ENCODE results near the gene RBCK1.
A peak's percentile ranks its signal among the peaks of the same experiment; 100 is the strongest.

- TF ChIP-seq SMARCA5 (IDR thresholded peaks at IDR 0.05) (no peak), CTCF (IDR thresholded peaks at IDR 0.05 in 2 of 3, conservative IDR thresholded peaks at IDR 0.05 in 1 of 3; ENCODE audit: insufficient read depth in 2 of 3, low read depth in 1 of 3, low read length in 3 of 3) (peak; percentile 77 to 98 (median 92)), ZFP30 (CRISPR knock-in tag; IDR thresholded peaks at IDR 0.05; ENCODE audit: borderline replicate concordance) (no peak), FOS (IDR thresholded peaks at IDR 0.05; ENCODE audit: extremely low read depth, insufficient read length) (no peak), POLR2AphosphoS2 (IDR thresholded peaks at IDR 0.05; ENCODE audit: low read length) (no peak), ATF4 (CRISPR knock-in tag; IDR thresholded peaks at IDR 0.05) (no peak), EWSR1 (IDR thresholded peaks at IDR 0.05; ENCODE audit: borderline replicate concordance, low read depth, partially characterized antibody) (no peak), KDM2B (CRISPR knock-in tag; IDR thresholded peaks at IDR 0.05) (no peak), MAZ (CRISPR knock-in tag; conservative IDR thresholded peaks at IDR 0.05 in 1 of 2, IDR thresholded peaks at IDR 0.05 in 1 of 2) (no peak), TCF15 (CRISPR knock-in tag; IDR thresholded peaks at IDR 0.05) (no peak), ZNF778 (CRISPR knock-in tag; IDR thresholded peaks at IDR 0.05) (no peak), IRF9 (tag; IDR thresholded peaks at IDR 0.05) (no peak), ZFP36 (IDR thresholded peaks at IDR 0.05; ENCODE audit: low read depth, low read length, partially characterized antibody) (no peak)
Observed at GRCh38 chr20:431012-431904, 23.2 kb downstream of the RBCK1 start.
